ENCODE data around the gene PHKB. TPM values are rescaled to one million over a fixed set of nuclear protein-coding genes. Genes with fewer than 3 reads are reported as not detected.

Gene PHKB
- polyA plus RNA-seq, 1 donor (not counting 4 experiments of a cell fraction or from before 2014, with no cell fraction given): 71.7 TPM

DNA sequence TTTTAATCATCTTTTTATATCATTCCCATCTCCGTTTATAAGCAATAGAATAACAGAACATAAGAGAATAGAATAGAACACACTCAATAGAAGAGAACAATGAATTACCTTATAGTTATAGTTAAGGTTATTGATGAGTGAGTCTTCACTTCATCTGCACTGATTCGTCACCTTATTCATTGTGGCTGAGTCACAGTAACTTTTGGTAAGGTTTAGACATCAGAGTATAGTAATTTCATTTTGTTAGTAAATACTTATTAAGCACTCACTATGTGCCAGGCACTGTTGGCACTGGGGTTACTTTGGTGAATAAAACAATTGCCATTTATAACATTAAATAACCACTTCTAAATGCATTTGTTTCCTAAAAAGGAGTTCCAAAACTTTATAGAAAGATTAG lies 22.5 kb downstream of the PHKB start:
- Histone ChIP-seq H4K20me1 (ENCODE audit: control insufficient read depth, extremely low read depth, insufficient read depth, low read length) (no peaks in the 10 kb centered on the region), H3K4me1 (ENCODE audit: control insufficient read depth, extremely low read depth, insufficient read depth, low read length) (no peaks in the 10 kb centered on the region), H3K4me3 (ENCODE audit: control insufficient read depth in 2 of 3, extremely low read depth in 1 of 3, insufficient read depth in 2 of 3, low read depth in 1 of 3, low read length in 3 of 3) (no peak overlapping the region), H3K9me1 (ENCODE audit: control insufficient read depth, extremely low read depth, insufficient read depth, low read length) (no peaks in the 10 kb centered on the region), H3K27me3 (ENCODE audit: control insufficient read depth, extremely low read depth, insufficient read depth, low read length) (no peaks in the 10 kb centered on the region), H3K79me2 (ENCODE audit: control insufficient read depth, insufficient read depth, low read length) (peaks cover 17% of the 10 kb centered on the region), H3K9ac (ENCODE audit: control insufficient read depth, extremely low read depth, insufficient read depth, low read length) (no peak overlapping the region), H3K36me3 (ENCODE audit: control insufficient read depth in 2 of 2, extremely low read depth in 1 of 2, insufficient read depth in 2 of 2, low read length in 2 of 2) (no peaks in the 10 kb centered on the region), H3K9me3 (ENCODE audit: control insufficient read depth, low read depth, low read length) (no peaks in the 10 kb centered on the region), H3K4me2 (ENCODE audit: control insufficient read depth, extremely low read depth, insufficient read depth, low read depth, low read length) (no peak overlapping the region), H2AFZ (ENCODE audit: control insufficient read depth, low read length) (no peak overlapping the region), H3K27ac (ENCODE audit: control insufficient read depth, insufficient read depth, low read length) (no peak overlapping the region)
- dilution Hi-C loops (cut with MboI; ENCODE audit: extremely low pct_ligation_motif_present, low sequenced_read_pairs): no loop called here
- TF ChIP-seq EZH2 (IDR thresholded peaks at IDR 0.05; ENCODE audit: low read length): no peak
- TF ChIP-seq, protein P1, sequence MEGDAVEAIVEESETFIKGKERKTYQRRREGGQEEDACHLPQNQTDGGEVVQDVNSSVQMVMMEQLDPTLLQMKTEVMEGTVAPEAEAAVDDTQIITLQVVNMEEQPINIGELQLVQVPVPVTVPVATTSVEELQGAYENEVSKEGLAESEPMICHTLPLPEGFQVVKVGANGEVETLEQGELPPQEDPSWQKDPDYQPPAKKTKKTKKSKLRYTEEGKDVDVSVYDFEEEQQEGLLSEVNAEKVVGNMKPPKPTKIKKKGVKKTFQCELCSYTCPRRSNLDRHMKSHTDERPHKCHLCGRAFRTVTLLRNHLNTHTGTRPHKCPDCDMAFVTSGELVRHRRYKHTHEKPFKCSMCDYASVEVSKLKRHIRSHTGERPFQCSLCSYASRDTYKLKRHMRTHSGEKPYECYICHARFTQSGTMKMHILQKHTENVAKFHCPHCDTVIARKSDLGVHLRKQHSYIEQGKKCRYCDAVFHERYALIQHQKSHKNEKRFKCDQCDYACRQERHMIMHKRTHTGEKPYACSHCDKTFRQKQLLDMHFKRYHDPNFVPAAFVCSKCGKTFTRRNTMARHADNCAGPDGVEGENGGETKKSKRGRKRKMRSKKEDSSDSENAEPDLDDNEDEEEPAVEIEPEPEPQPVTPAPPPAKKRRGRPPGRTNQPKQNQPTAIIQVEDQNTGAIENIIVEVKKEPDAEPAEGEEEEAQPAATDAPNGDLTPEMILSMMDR (optimal IDR thresholded peaks at IDR 0.05 in 1 of 3, IDR thresholded peaks at IDR 0.05 in 1 of 3, conservative IDR thresholded peaks at IDR 0.05 in 1 of 3; ENCODE audit: extremely low read depth in 1 of 3, insufficient read depth in 2 of 3, low read length in 3 of 3): no peak
- no peak for DNase-seq (ENCODE audit: low read depth, low spot score)
- FAIRE-seq: no peak

DNA sequence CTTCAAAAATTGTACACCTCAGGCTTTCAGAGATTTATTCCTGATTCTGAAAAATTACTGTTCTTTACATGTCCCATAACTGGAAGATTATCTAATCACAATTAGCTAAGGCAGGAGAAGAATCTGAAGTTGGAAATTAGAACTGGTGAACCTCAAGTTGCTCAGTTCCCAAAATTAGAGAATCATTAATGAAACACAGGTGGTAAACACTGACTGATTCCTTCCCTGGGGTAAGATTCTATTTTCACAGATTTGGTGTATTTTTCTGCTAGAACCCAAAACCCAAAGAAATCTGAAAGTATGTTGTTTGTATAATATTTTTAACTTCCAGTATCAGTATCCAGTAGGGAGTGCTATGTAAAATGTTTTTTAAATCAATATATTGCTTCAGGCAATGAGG lies 25.7 kb downstream of the PHKB start:
- Histone ChIP-seq H3K4me1 (ENCODE audit: control insufficient read depth, extremely low read depth, insufficient read depth, low read length) (no peaks in the 10 kb centered on the region), H4K20me1 (ENCODE audit: control insufficient read depth, extremely low read depth, insufficient read depth, low read length) (no peaks in the 10 kb centered on the region), H3K27me3 (ENCODE audit: control insufficient read depth, extremely low read depth, insufficient read depth, low read length) (no peaks in the 10 kb centered on the region), H2AFZ (ENCODE audit: control insufficient read depth, low read length) (no peak overlapping the region), H3K9ac (ENCODE audit: control insufficient read depth, extremely low read depth, insufficient read depth, low read length) (no peak overlapping the region), H3K4me3 (ENCODE audit: control insufficient read depth in 2 of 3, extremely low read depth in 1 of 3, insufficient read depth in 2 of 3, low read depth in 1 of 3, low read length in 3 of 3) (no peak overlapping the region), H3K79me2 (ENCODE audit: control insufficient read depth, insufficient read depth, low read length) (peaks cover 12% of the 10 kb centered on the region), H3K36me3 (ENCODE audit: control insufficient read depth in 2 of 2, extremely low read depth in 1 of 2, insufficient read depth in 2 of 2, low read length in 2 of 2) (no peaks in the 10 kb centered on the region), H3K27ac (ENCODE audit: control insufficient read depth, insufficient read depth, low read length) (no peak overlapping the region), H3K9me1 (ENCODE audit: control insufficient read depth, extremely low read depth, insufficient read depth, low read length) (no peaks in the 10 kb centered on the region), H3K9me3 (ENCODE audit: control insufficient read depth, low read depth, low read length) (no peaks in the 10 kb centered on the region), H3K4me2 (ENCODE audit: control insufficient read depth, extremely low read depth, insufficient read depth, low read depth, low read length) (no peak overlapping the region)
- dilution Hi-C loops (cut with MboI; ENCODE audit: extremely low pct_ligation_motif_present, low sequenced_read_pairs): no loop called here
- TF ChIP-seq EZH2 (IDR thresholded peaks at IDR 0.05; ENCODE audit: low read length): no peak
- TF ChIP-seq, protein P1 (optimal IDR thresholded peaks at IDR 0.05 in 1 of 3, IDR thresholded peaks at IDR 0.05 in 1 of 3, conservative IDR thresholded peaks at IDR 0.05 in 1 of 3; ENCODE audit: extremely low read depth in 1 of 3, insufficient read depth in 2 of 3, low read length in 3 of 3): no peak
- FAIRE-seq (no peak), DNase-seq (ENCODE audit: low read depth, low spot score) (no peak)
